Sigmoid colon (tissue), 4 donors: ENCODE results near the gene ADAMTS19.

Experiments
- EP300 ChIP-seq, 4 donors: sonication (generic); formaldehyde crosslinking; IDR thresholded peaks; one replicate each; pipeline ENCODE4 v1.6.1; 2017; ENCODE audit warnings: antibody characterized with exemption in 4 of 4
- POLR2A ChIP-seq, 2 donors: fragments of 450-650 bp; IDR thresholded peaks; one replicate each; pipeline ENCODE4 v1.6.1; 2016; ENCODE audit warnings: antibody characterized with exemption in 2 of 2, mild to moderate bottlenecking in 2 of 2, moderate library complexity in 2 of 2
- POLR2AphosphoS5 ChIP-seq, 4 donors: sonication (generic); formaldehyde crosslinking; IDR thresholded peaks; one replicate each; pipeline ENCODE4 v1.6.1; 2017; ENCODE audit warnings: antibody characterized with exemption in 4 of 4
- TF ChIP-seq, protein P1 (sequence below), 4 experiments: fragments of 450-650 bp in 3 of 4; fragments of 200-600 bp in 1 of 4; IDR thresholded peaks; one replicate each; pipeline ENCODE4 v1.5.1; 2016 to 2019; ENCODE audit warnings: antibody characterized with exemption in 4 of 4, mild to moderate bottlenecking in 3 of 4, moderate library complexity in 2 of 4

- TF ChIP-seq EP300 (IDR thresholded peaks at IDR 0.05) (no peak), POLR2A (IDR thresholded peaks at IDR 0.05) (no peak), POLR2AphosphoS5 (IDR thresholded peaks at IDR 0.05) (no peak)
- TF ChIP-seq, protein P1, sequence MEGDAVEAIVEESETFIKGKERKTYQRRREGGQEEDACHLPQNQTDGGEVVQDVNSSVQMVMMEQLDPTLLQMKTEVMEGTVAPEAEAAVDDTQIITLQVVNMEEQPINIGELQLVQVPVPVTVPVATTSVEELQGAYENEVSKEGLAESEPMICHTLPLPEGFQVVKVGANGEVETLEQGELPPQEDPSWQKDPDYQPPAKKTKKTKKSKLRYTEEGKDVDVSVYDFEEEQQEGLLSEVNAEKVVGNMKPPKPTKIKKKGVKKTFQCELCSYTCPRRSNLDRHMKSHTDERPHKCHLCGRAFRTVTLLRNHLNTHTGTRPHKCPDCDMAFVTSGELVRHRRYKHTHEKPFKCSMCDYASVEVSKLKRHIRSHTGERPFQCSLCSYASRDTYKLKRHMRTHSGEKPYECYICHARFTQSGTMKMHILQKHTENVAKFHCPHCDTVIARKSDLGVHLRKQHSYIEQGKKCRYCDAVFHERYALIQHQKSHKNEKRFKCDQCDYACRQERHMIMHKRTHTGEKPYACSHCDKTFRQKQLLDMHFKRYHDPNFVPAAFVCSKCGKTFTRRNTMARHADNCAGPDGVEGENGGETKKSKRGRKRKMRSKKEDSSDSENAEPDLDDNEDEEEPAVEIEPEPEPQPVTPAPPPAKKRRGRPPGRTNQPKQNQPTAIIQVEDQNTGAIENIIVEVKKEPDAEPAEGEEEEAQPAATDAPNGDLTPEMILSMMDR (IDR thresholded peaks at IDR 0.05), result no peak
These were observed 285.9 kb downstream of the ADAMTS19 start for GRCh38 chr5:129745997-129746396.
